ENCODE data around the gene HDAC4.
"Not testable (repeated sequence)": the region's sequence is repeated elsewhere in the genome, so short reads cannot be mapped to it uniquely, and the experiment has no call there.

The HDAC4 gene

GRCh38 chr2:239283961-239284795, 116.6 kb downstream of the HDAC4 start:
- Histone ChIP-seq H3K27ac (ENCODE audit: low read length) (no peak overlapping the region), H3K27me3 (ENCODE audit: control insufficient read depth, insufficient read depth, low read length) (no peaks in the 10 kb centered on the region), H3K9me3 (ENCODE audit: control insufficient read depth, insufficient read depth, low read length) (no peaks in the 10 kb centered on the region), H3K4me1 (ENCODE audit: control insufficient read depth, insufficient read depth, low read length) (peaks cover 4% of the 10 kb centered on the region; the same call in 1 of the 2 replicates), H3K4me3 (ENCODE audit: low read length) (no peak overlapping the region), H3K36me3 (ENCODE audit: control insufficient read depth, insufficient read depth, low read length) (no peaks in the 10 kb centered on the region)
- WGBS (ENCODE audit: insufficient coverage, insufficient read length), result no CpG with 5 or more reads among the region's 31 CpGs
- DNase-seq (ENCODE audit: low read depth, low spot score), result no peak

DNA sequence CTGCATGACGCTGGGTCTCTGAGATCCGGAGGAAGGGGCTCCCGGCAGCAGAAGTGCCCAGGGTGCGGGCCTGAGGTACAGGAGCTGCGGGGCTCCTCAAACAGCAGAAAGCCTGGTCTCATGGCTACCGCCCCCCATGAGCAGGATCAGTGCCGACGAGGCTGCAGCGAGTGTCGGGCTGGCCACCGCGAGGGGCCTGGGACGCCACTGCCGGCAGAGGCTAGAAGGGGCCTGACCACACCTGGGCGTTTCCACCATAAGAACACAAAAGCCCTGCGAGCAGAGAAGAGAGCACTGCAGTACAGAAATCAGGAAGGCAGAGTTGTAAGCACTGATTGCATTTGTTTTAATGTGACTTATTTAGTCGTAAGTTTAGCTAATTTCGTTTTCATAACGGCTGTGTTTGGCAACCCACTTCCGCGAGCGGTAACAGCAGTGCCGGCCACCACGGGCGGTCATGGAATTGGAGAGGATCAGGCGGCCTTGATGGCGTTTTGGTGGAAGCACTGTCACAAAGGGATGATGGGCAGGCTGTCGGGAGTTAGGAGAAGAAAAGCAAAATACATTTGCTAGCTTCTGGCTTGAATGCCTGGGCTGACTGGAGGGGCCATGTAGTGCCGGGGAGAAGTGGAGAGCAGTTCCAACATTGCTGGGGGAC, 117.4 kb downstream of the HDAC4 start:
- Histone ChIP-seq H3K9me3 (ENCODE audit: control insufficient read depth, insufficient read depth, low read length) (no peaks in the 10 kb centered on the region), H3K4me3 (ENCODE audit: low read length) (no peak overlapping the region), H3K27ac (ENCODE audit: low read length) (no peak overlapping the region), H3K27me3 (ENCODE audit: control insufficient read depth, insufficient read depth, low read length) (no peaks in the 10 kb centered on the region), H3K36me3 (ENCODE audit: control insufficient read depth, insufficient read depth, low read length) (no peaks in the 10 kb centered on the region), H3K4me1 (ENCODE audit: control insufficient read depth, insufficient read depth, low read length) (peaks cover 4% of the 10 kb centered on the region; the same call in 1 of the 2 replicates)
- DNase-seq (ENCODE audit: low read depth, low spot score), result no peak
- no CpG with 5 or more reads among the region's 29 CpGs for WGBS (ENCODE audit: insufficient coverage, insufficient read length)

- Histone ChIP-seq H3K36me3 (ENCODE audit: control insufficient read depth, insufficient read depth, low read length) (no peaks in the 10 kb centered on the region), H3K9me3 (ENCODE audit: control insufficient read depth, insufficient read depth, low read length) (no peaks in the 10 kb centered on the region), H3K27me3 (ENCODE audit: control insufficient read depth, insufficient read depth, low read length) (no peaks in the 10 kb centered on the region), H3K4me1 (ENCODE audit: control insufficient read depth, insufficient read depth, low read length) (peaks cover 4% of the 10 kb centered on the region; the same call in 1 of the 2 replicates), H3K4me3 (ENCODE audit: low read length) (no peak overlapping the region), H3K27ac (ENCODE audit: low read length) (no peak overlapping the region)
- DNase-seq (ENCODE audit: low read depth, low spot score), result no peak
- no CpG with 5 or more reads among the region's 9 CpGs for WGBS (ENCODE audit: insufficient coverage, insufficient read length)
Measured at GRCh38 chr2:239282448-239283287, 118.2 kb downstream of the HDAC4 start.

DNA sequence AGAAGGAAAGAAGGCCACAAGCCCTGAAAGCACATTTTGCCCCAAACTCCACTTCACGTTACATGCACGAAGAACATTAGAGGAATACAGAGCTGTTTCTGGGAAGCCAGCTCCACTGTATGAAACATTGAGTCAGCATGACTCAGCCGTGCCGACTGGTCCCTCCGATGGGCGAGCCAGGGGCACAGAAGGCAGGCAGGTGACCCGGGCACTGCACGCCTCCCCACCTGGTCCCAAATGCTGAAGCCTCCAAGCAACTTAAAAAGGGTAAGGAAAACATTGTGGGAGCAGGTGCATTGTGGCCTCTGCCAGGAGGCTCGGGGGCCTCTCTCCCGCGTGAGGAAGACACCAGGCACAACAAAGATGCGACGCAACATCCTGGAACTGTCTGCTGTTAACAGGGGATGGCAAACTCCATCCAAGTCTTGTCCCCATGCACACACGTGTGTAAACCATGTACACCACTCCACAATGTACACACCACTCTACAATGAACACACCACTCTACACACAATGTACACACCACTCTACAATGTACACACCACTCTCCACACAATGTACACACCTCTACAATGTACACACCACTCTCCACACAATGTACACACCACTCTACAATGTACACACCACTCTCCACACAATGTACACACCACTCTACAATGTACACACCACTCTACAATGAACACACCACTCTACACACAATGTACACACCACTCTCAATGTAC, 120.4 kb downstream of the HDAC4 start:
- H3K4me1 ChIP-seq (ENCODE audit: control insufficient read depth, insufficient read depth, low read length); H3K36me3 ChIP-seq (ENCODE audit: control insufficient read depth, insufficient read depth, low read length); H3K27me3 ChIP-seq (ENCODE audit: control insufficient read depth, insufficient read depth, low read length); H3K27ac ChIP-seq (ENCODE audit: low read length); DNase-seq (ENCODE audit: low read depth, low spot score); H3K4me3 ChIP-seq (ENCODE audit: low read length); H3K9me3 ChIP-seq (ENCODE audit: control insufficient read depth, insufficient read depth, low read length): not testable (repeated sequence)
- WGBS (ENCODE audit: insufficient coverage, insufficient read length), result no CpG with 5 or more reads among the region's 14 CpGs

- H3K4me3 ChIP-seq (ENCODE audit: low read length), result no peak overlapping the region
- H3K9me3 ChIP-seq (ENCODE audit: control insufficient read depth, insufficient read depth, low read length), result no peaks in the 10 kb centered on the region
- H3K4me1 ChIP-seq (ENCODE audit: control insufficient read depth, insufficient read depth, low read length), result no peaks in the 10 kb centered on the region; the same call in 1 of the 2 replicates
- no peak overlapping the region for H3K27ac ChIP-seq (ENCODE audit: low read length)
- no peak for DNase-seq (ENCODE audit: low read depth, low spot score)
- H3K27me3 ChIP-seq (ENCODE audit: control insufficient read depth, insufficient read depth, low read length), result no peaks in the 10 kb centered on the region
- no peaks in the 10 kb centered on the region for H3K36me3 ChIP-seq (ENCODE audit: control insufficient read depth, insufficient read depth, low read length)
- WGBS (ENCODE audit: insufficient coverage, insufficient read length), result no CpG with 5 or more reads among the region's 20 CpGs
Measured at GRCh38 chr2:239279508-239280295, 121.1 kb downstream of the HDAC4 start.

GRCh38 chr2:239278941-239279365, 121.9 kb downstream of the HDAC4 start:
- Histone ChIP-seq H3K4me3 (ENCODE audit: low read length) (no peak overlapping the region), H3K9me3 (ENCODE audit: control insufficient read depth, insufficient read depth, low read length) (no peaks in the 10 kb centered on the region), H3K27me3 (ENCODE audit: control insufficient read depth, insufficient read depth, low read length) (no peaks in the 10 kb centered on the region), H3K4me1 (ENCODE audit: control insufficient read depth, insufficient read depth, low read length) (no peaks in the 10 kb centered on the region; the same call in 1 of the 2 replicates), H3K27ac (ENCODE audit: low read length) (no peak overlapping the region), H3K36me3 (ENCODE audit: control insufficient read depth, insufficient read depth, low read length) (no peaks in the 10 kb centered on the region)
- DNase-seq (ENCODE audit: low read depth, low spot score), result no peak
- WGBS (ENCODE audit: insufficient coverage, insufficient read length), result no CpG with 5 or more reads among the region's 4 CpGs

DNA sequence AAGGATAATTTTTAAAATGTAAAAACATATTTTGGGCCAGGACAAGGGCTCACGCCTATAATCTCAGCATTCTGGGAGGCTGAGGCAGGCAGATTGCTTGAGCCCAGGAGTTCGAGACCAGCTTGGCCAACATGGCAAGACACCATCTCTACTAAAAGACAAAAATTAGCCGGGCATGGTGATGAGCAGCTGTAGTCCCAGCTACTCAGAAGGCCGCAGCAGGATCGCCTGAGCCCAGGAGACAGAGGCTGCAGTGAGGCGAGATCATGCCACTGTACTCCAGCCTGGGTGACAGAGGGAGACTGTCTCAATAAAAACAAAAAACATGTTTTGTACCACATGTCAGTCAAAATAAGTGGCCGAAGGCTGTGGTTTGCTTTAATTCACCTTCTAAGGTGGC, 122.5 kb downstream of the HDAC4 start:
- Histone ChIP-seq H3K27ac (ENCODE audit: low read length) (no peak overlapping the region), H3K36me3 (ENCODE audit: control insufficient read depth, insufficient read depth, low read length) (no peaks in the 10 kb centered on the region), H3K9me3 (ENCODE audit: control insufficient read depth, insufficient read depth, low read length) (no peaks in the 10 kb centered on the region), H3K4me3 (ENCODE audit: low read length) (no peak overlapping the region), H3K27me3 (ENCODE audit: control insufficient read depth, insufficient read depth, low read length) (no peaks in the 10 kb centered on the region), H3K4me1 (ENCODE audit: control insufficient read depth, insufficient read depth, low read length) (no peaks in the 10 kb centered on the region; the same call in 1 of the 2 replicates)
- WGBS (ENCODE audit: insufficient coverage, insufficient read length), result no CpG with 5 or more reads among the region's 7 CpGs
- DNase-seq (ENCODE audit: low read depth, low spot score), result no peak

- no CpG with 5 or more reads among the region's 27 CpGs for WGBS (ENCODE audit: insufficient coverage, insufficient read length)
- H3K9me3 ChIP-seq (ENCODE audit: control insufficient read depth, insufficient read depth, low read length), result no peaks in the 10 kb centered on the region
- H3K4me1 ChIP-seq (ENCODE audit: control insufficient read depth, insufficient read depth, low read length), result no peaks in the 10 kb centered on the region; the same call in 1 of the 2 replicates
- DNase-seq (ENCODE audit: low read depth, low spot score), result no peak
- H3K27me3 ChIP-seq (ENCODE audit: control insufficient read depth, insufficient read depth, low read length), result no peaks in the 10 kb centered on the region
- H3K4me3 ChIP-seq (ENCODE audit: low read length), result no peak overlapping the region; the same call in 1 of the 2 replicates
- H3K27ac ChIP-seq (ENCODE audit: low read length), result no peak overlapping the region
- no peaks in the 10 kb centered on the region for H3K36me3 ChIP-seq (ENCODE audit: control insufficient read depth, insufficient read depth, low read length)
Measured at GRCh38 chr2:239277401-239278085, 123.3 kb downstream of the HDAC4 start.

GRCh38 chr2:239276851-239277250, 124.0 kb downstream of the HDAC4 start:
- no peak overlapping the region for H3K27ac ChIP-seq (ENCODE audit: low read length)
- DNase-seq (ENCODE audit: low read depth, low spot score), result no peak
- H3K4me3 ChIP-seq (ENCODE audit: low read length), result no peak overlapping the region
- no peaks in the 10 kb centered on the region for H3K9me3 ChIP-seq (ENCODE audit: control insufficient read depth, insufficient read depth, low read length)
- no peaks in the 10 kb centered on the region for H3K36me3 ChIP-seq (ENCODE audit: control insufficient read depth, insufficient read depth, low read length)
- WGBS (ENCODE audit: insufficient coverage, insufficient read length), result no CpG with 5 or more reads among the region's 9 CpGs
- no peaks in the 10 kb centered on the region; the same call in 1 of the 2 replicates for H3K4me1 ChIP-seq (ENCODE audit: control insufficient read depth, insufficient read depth, low read length)
- H3K27me3 ChIP-seq (ENCODE audit: control insufficient read depth, insufficient read depth, low read length), result no peaks in the 10 kb centered on the region

Data from iPS DF 6.9 (cell line).